Neural cell (in vitro differentiated cells): ENCODE results near the gene PIP5K1B.

Experiments
- CTCF ChIP-seq: fragments of 450-650 bp; IDR thresholded peaks from 2 replicates; pipeline ENCODE4 v1.5.1; 2014; ENCODE audit warnings: antibody characterized with exemption, mild to moderate bottlenecking, moderate library complexity; ENCODE audit not compliant: poor library complexity, severe bottlenecking
- EP300 ChIP-seq: fragments of 450-650 bp; conservative IDR thresholded peaks from 2 replicates; pipeline ENCODE4 v1.6.1; 2014; ENCODE audit warnings: antibody characterized with exemption, mild to moderate bottlenecking, moderate library complexity; ENCODE audit not compliant: poor library complexity, severe bottlenecking
- POLR2AphosphoS5 ChIP-seq: IDR thresholded peaks from 2 replicates; pipeline ENCODE4 v1.6.1; 2012
- TAF1 ChIP-seq: IDR thresholded peaks from 2 replicates; pipeline ENCODE4 v1.6.1; 2012; ENCODE audit warnings: low read depth

GRCh38 chr9:68678430-68678829, 26.6 kb upstream of the PIP5K1B start:
- TF ChIP-seq EP300 (no peak), POLR2AphosphoS5 (no peak), TAF1 (no peak), CTCF (peak; percentile 64)
